ENCODE results near the gene C20orf204. TPM values are rescaled to one million over a fixed set of nuclear protein-coding genes. Genes with fewer than 3 reads are reported as not detected.

Gene C20orf204
- total and polyA plus RNA-seq, 2 of the 4 experiments (the other 2 are of a cell fraction) = 0.09 to 0.18 TPM

DNA sequence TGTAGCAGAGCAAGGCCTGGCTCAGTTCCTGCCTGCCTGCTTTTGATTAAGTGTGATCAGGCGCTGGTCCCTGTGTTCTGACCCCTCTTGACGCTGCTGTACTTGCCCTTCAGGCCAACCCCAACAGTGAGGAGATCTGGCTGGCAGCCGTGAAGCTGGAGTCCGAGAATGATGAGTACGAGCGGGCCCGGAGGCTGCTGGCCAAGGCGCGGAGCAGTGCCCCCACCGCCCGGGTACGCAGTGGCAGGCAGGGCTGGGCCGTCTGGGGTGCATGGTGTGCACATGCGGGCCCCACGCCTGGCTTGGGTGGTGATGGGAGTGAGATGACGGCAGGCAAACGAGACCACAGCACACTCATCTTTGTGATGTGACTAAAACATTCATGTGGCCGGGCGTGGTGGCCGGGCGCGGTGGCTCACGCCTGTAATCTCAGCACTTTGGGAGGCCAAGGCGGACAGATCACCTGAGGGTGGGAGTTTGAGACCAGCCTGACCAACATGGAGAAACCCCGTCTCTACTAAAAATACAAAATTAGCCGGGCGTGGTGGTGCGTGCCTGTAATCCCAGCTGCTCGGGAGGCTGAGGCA lies 10.1 kb upstream of the C20orf204 start:
- no peak overlapping the region for H4K8ac ChIP-seq (ENCODE audit: low read depth in 2 of 2, low read length in 2 of 2)
- H3K56ac ChIP-seq (ENCODE audit: extremely low read depth, insufficient read depth, low read length) = no peak overlapping the region
- ChIA-PET CTCF (no interaction called here), POLR2A (ENCODE audit: unreplicated experiment) (no interaction called here)
- H2AK5ac ChIP-seq (ENCODE audit: low read depth, low read length) = no peak overlapping the region
- no peak overlapping the region for H2AFZ ChIP-seq (replicated peaks; ENCODE audit: low read length, poor library complexity)
- H3K4ac ChIP-seq (ENCODE audit: low read depth, low read length) = no peak overlapping the region
- H2BK15ac ChIP-seq (ENCODE audit: low read depth, low read length) = no peak overlapping the region
- H3K27me3 ChIP-seq (ENCODE audit: control insufficient read depth, insufficient read depth, low read length) = no peaks in the 10 kb centered on the region
- no peak overlapping the region for H2BK5ac ChIP-seq (ENCODE audit: low read depth, low read length, poor library complexity, severe bottlenecking)
- in situ Hi-C loops (cut with MboI; ENCODE audit: low sequenced_read_pairs) (no loop called here), dilution Hi-C loops (cut with HindIII; ENCODE audit: low sequenced_read_pairs, unreplicated experiment) (no loop called here), intact Hi-C loops (cut with micrococcal nuclease) (no loop called here)
- H3K79me1 ChIP-seq (ENCODE audit: low read depth in 1 of 2, low read length in 2 of 2) = peaks cover 8 to 15% of the 10 kb centered on the region in 2 experiments; a peak in 3 of 4 replicates
- H3K4me3 ChIP-seq (ENCODE audit: insufficient read depth, low read depth, low read length) = no peak overlapping the region
- H4K91ac ChIP-seq (ENCODE audit: insufficient read depth, low read depth, low read length) = no peak overlapping the region
- no peak overlapping the region for H3K23ac ChIP-seq (ENCODE audit: low read depth, low read length)
- H2AK9ac ChIP-seq (replicated peaks; ENCODE audit: low read depth, low read length, poor library complexity) = no peak overlapping the region
- TF ChIP-seq ELK1 (IDR thresholded peaks at IDR 0.05; ENCODE audit: borderline replicate concordance, low read depth, low read length) (no peak), SMC3 (IDR thresholded peaks at IDR 0.05; ENCODE audit: low read depth, low read length) (no peak), USF2 (IDR thresholded peaks at IDR 0.05; ENCODE audit: low read depth, low read length) (no peak), BHLHE40 (IDR thresholded peaks at IDR 0.05; ENCODE audit: low read depth, low read length) (no peak), FOS (IDR thresholded peaks at IDR 0.05; ENCODE audit: low read depth, low read length) (no peak), RCOR1 (IDR thresholded peaks at IDR 0.05; ENCODE audit: insufficient replicate concordance, low read length) (no peak), MAFK (IDR thresholded peaks at IDR 0.05; ENCODE audit: low read depth, low read length) (no peak), RAD21 (IDR thresholded peaks at IDR 0.05; ENCODE audit: low read length) (no peak)
- H3K9ac ChIP-seq (ENCODE audit: low read depth, low read length) = no peak overlapping the region
- H3K27ac ChIP-seq (ENCODE audit: insufficient read depth, low read length) = no peak overlapping the region
- no peak overlapping the region for H3K18ac ChIP-seq (ENCODE audit: low read depth, low read length)
- no peak overlapping the region for H4K5ac ChIP-seq (ENCODE audit: low read depth, low read length)
- H3K4me2 ChIP-seq (ENCODE audit: low read depth, low read length) = no peak overlapping the region
- H3K9me3 ChIP-seq (ENCODE audit: control insufficient read depth, insufficient read depth, low read length) = no peaks in the 10 kb centered on the region
- BruUV-seq (replicated peaks) = no TSS peak
- no peaks in the 10 kb centered on the region for H3K4me1 ChIP-seq (ENCODE audit: control insufficient read depth, insufficient read depth, low read length)
- H2BK120ac ChIP-seq (ENCODE audit: low read depth, low read length) = no peak overlapping the region
- no peak overlapping the region for H3K14ac ChIP-seq (replicated peaks; ENCODE audit: low read depth, low read length)
- DNase-seq = no peak
- peaks cover 4% of the 10 kb centered on the region; the same call in 1 of the 2 replicates for H3K9me1 ChIP-seq (ENCODE audit: insufficient read depth, low read length)
- H3K36me3 ChIP-seq (ENCODE audit: control insufficient read depth, insufficient read depth, low read length) = peaks cover 74% of the 10 kb centered on the region
- ATAC-seq (ENCODE audit: low read depth) = no peak
- 92% methylated on average over 17 of the region's 29 CpGs; no CpG with 5 or more reads in 1 of the 2 experiments for WGBS, 2 experiments (ENCODE audit: extremely low coverage in 2 of 2, insufficient read length in 1 of 2)
- H4K20me1 ChIP-seq (ENCODE audit: insufficient read depth, low read length) = peaks cover 13% of the 10 kb centered on the region
- H2BK20ac ChIP-seq (ENCODE audit: low read depth, low read length) = no peak overlapping the region

Data from IMR-90 (cell line).